K562 (cell line): Measurements from ENCODE around the gene PMEPA1. TPM values are rescaled to one million over a fixed set of nuclear protein-coding genes. Genes with fewer than 3 reads are reported as not detected.

Experiments
- ATAC-seq: fragments of 200-7000 bp; cut with Tn5 transposase; 3 replicates; pipeline ENCODE4 v1.9.1; 2020; ENCODE audit warnings: moderate library complexity
- BruUV-seq: library from RNA; stranded (reverse); fragments of 400-500 nt; replicated peaks from 2 replicates; lab custom pipeline; 2021; lab: Mats Ljungman, UMichigan
- CTCF ChIA-PET: fragments of 300-600 bp; formaldehyde crosslinking; extraction: SDS; loops from one replicate; lab custom pipeline; 2021; ENCODE audit warnings: low intra/inter-chr PET ratio; lab: Yijun Ruan, JAX
- POLR2A ChIA-PET: fragments of 300-600, 350-650 bp; sonication (Branson Sonifier 250); formaldehyde crosslinking; extraction: SDS; loops from one replicate; lab custom pipeline; 2021; ENCODE audit warnings: antibody characterized with exemption, inconsistent platforms; lab: Yijun Ruan, JAX
- DNase-seq, 4 experiments: peaks; one replicate each; pipeline versions ENCODE4 v3.0.0 to v3.0.0-alpha.2; 2011 to 2018; ENCODE audit warnings: low spot score in 3 of 4, mixed read lengths in 3 of 4; ENCODE audit errors: extremely low read depth in 1 of 4
- FAIRE-seq: peaks from 2 replicates; lab custom pipeline; 2011; peaks lifted over from hg19 to GRCh38; lab: Jason Lieb, UNC
- H2AFZ ChIP-seq: 2 replicates; pipeline ENCODE4 v1.6.0; 2011; ENCODE audit warnings: low read depth, low read length, control low read depth, inconsistent platforms
- H3K27ac ChIP-seq: fragments of 200-600 bp; 3 replicates; pipeline ENCODE4 v1.8.0; 2011; ENCODE audit warnings: low read depth, mild to moderate bottlenecking, control low read depth, inconsistent platforms, low read length, moderate library complexity, mixed read lengths; ENCODE audit errors: extremely low read depth
- H3K27me3 ChIP-seq, 2 experiments: fragments of 300-600 bp in 1 of 2; 2 replicates in 1 of 2; 3 replicates in 1 of 2; pipeline versions ENCODE4 v1.6.0 to v1.8.0; 2011; ENCODE audit warnings: inconsistent platforms in 2 of 2, low read length in 2 of 2, mild to moderate bottlenecking in 1 of 2, mixed read lengths in 1 of 2, moderate library complexity in 1 of 2; ENCODE audit not compliant: control insufficient read depth in 2 of 2, insufficient read depth in 2 of 2
- H3K36me3 ChIP-seq: fragments of 300-600 bp; 3 replicates; pipeline ENCODE4 v1.8.0; 2011; ENCODE audit warnings: mild to moderate bottlenecking, low read length, inconsistent platforms; ENCODE audit not compliant: control insufficient read depth, insufficient read depth
- H3K4me1 ChIP-seq, 2 experiments: fragments of 200-600 bp in 1 of 2; replicated peaks in 1 of 2; 2 replicates in 1 of 2; 3 replicates in 1 of 2; pipeline versions ENCODE4 v1.5.1 to v1.8.0; 2011; ENCODE audit warnings: inconsistent platforms in 2 of 2, low read length in 2 of 2, mild to moderate bottlenecking in 1 of 2, mixed read lengths in 1 of 2, moderate library complexity in 1 of 2; ENCODE audit not compliant: control insufficient read depth in 2 of 2, insufficient read depth in 2 of 2
- H3K4me2 ChIP-seq: 2 replicates; pipeline ENCODE4 v1.6.1; 2011; ENCODE audit warnings: low read length, control low read depth, inconsistent platforms, mixed read lengths; ENCODE audit not compliant: insufficient read depth
- H3K4me3 ChIP-seq: fragments of 200-600 bp; sonication (generic), shearing (Covaris generic); 2 replicates; pipeline ENCODE4 v1.5.1; 2016; ENCODE audit warnings: control low read depth, inconsistent platforms
- H3K79me2 ChIP-seq: fragments of 200-600 bp; 3 replicates; pipeline ENCODE4 v1.8.0; 2011; ENCODE audit warnings: low read length, inconsistent platforms; ENCODE audit not compliant: control insufficient read depth, insufficient read depth
- H3K9ac ChIP-seq, 2 experiments: 2 replicates each; pipeline versions ENCODE4 v1.6.0 to v1.6.1; 2011; ENCODE audit warnings: low read depth in 2 of 2, low read length in 2 of 2, control low read depth in 1 of 2, inconsistent platforms in 1 of 2, mild to moderate bottlenecking in 1 of 2, mixed read lengths in 1 of 2; ENCODE audit not compliant: insufficient read depth in 1 of 2
- H3K9me1 ChIP-seq: one replicate; pipeline ENCODE4 v1.6.0; 2011; ENCODE audit warnings: inconsistent platforms, mild to moderate bottlenecking, low read length, moderate library complexity; ENCODE audit not compliant: control insufficient read depth, insufficient read depth
- H3K9me3 ChIP-seq: replicated peaks from 2 replicates; pipeline ENCODE4 v1.5.1; 2011; ENCODE audit warnings: low read depth, low read length, inconsistent platforms; ENCODE audit not compliant: control insufficient read depth, insufficient read depth
- H4K20me1 ChIP-seq: replicated peaks from 2 replicates; pipeline ENCODE4 v1.6.1; 2011; ENCODE audit warnings: low read length, inconsistent platforms, mixed read lengths; ENCODE audit not compliant: control insufficient read depth, insufficient read depth
- HLTF ChIP-seq: fragments of 450-650 bp; IDR thresholded peaks from 2 replicates; pipeline ENCODE4 v1.6.1; 2016
- NR3C1 ChIP-seq: sonication (generic); formaldehyde crosslinking; IDR thresholded peaks from 2 replicates; pipeline ENCODE4 v1.8.1; 2022; ENCODE audit warnings: missing genetic modification reagents
- STAT5A ChIP-seq: IDR thresholded peaks from 2 replicates; pipeline ENCODE4 v1.6.1; 2012; ENCODE audit warnings: low read length, inconsistent platforms, borderline replicate concordance
- TGIF2 ChIP-seq: sonication (generic); formaldehyde crosslinking; IDR thresholded peaks from 2 replicates; pipeline ENCODE4 v1.8.1; 2022; ENCODE audit warnings: mild to moderate bottlenecking, missing genetic modification reagents, moderate library complexity
- ZNF175 ChIP-seq: fragments of 200-800 bp; sonication (Bioruptor generic); IDR thresholded peaks from 2 replicates; pipeline ENCODE4 v1.6.1; 2016; ENCODE audit warnings: low read depth, mild to moderate bottlenecking, missing genetic modification characterization, missing compliant biosample characterization
- ZNF408 ChIP-seq: fragments of 250-450 bp; sonication (Bioruptor Pico); IDR thresholded peaks from 2 replicates; pipeline ENCODE4 v1.4.0; 2020; ENCODE audit warnings: low read depth, mild to moderate bottlenecking, moderate library complexity
- WGBS: fragments of 100-300 bp; shearing (Covaris generic); methylation state at CpG from one replicate; pipeline ENCODE4 v1.1.6; 2016; ENCODE audit warnings: low coverage, mixed read lengths; ENCODE audit not compliant: insufficient coverage; ENCODE audit errors: missing lambda C conversion rate; 5-methylcytosine and 5-hydroxymethylcytosine counted together
- in situ Hi-C: fragments of 300-500 bp; cut with MboI; formaldehyde crosslinking; loops from 4 replicates; pipeline ENCODE4 v1.15.0; 2018; ENCODE audit warnings: inconsistent platforms, mixed read lengths
- intact Hi-C: fragments of 100-400 bp; cut with micrococcal nuclease; formaldehyde crosslinking; loops from 2 replicates; pipeline ENCODE4 v1.14.2; 2022
- polyA plus RNA-seq, 8 experiments: library from polyadenylated mRNA; depleted of rRNA in 4 of 8; stranded (reverse) in 5 of 8; unstranded in 3 of 8; fragments of >200 nt; fragmentation: Nextera tagmentation in 2 of 8; fragmentation: Illumina TruSeq in 1 of 8; extraction: Ambion mirVana in 2 of 8; extraction: Trizol in 1 of 8; gene quantifications; 2 replicates each; pipeline versions ENCODE4 v1.2.1 to v1.2.3, GENCODE V29; 2011 to 2014; ENCODE audit warnings: inconsistent platforms in 1 of 8, missing spikeins in 1 of 8
- total RNA-seq, 7 experiments: library from RNA; depleted of rRNA in 6 of 7; stranded (reverse); fragments of >200 nt in 6 of 7; fragmentation: Illumina TruSeq in 2 of 7; extraction: Trizol in 2 of 7; gene quantifications; 2 replicates each; pipeline versions ENCODE4 v1.2.1 to v1.2.3, GENCODE V29; 2011 to 2021; ENCODE audit warnings: low replicate concordance in 1 of 7
- TF ChIP-seq, protein P1 (sequence below): IDR thresholded peaks from 3 replicates; pipeline ENCODE4 v1.6.1; 2011; ENCODE audit warnings: borderline replicate concordance, mild to moderate bottlenecking; ENCODE audit not compliant: insufficient read length, insufficient read depth
- TF ChIP-seq, protein P2 (sequence below): sonication (generic); formaldehyde crosslinking; IDR thresholded peaks from 2 replicates; pipeline ENCODE4 v1.9.0; 2022; ENCODE audit warnings: mild to moderate bottlenecking, missing genetic modification reagents

The PMEPA1 gene
- total and polyA plus RNA-seq, 9 of the 15 experiments (the other 6 are each of a cell fraction or from before 2014, with no cell fraction given) = 0.16 TPM; not detected in 8

- TF ChIP-seq, protein P1, sequence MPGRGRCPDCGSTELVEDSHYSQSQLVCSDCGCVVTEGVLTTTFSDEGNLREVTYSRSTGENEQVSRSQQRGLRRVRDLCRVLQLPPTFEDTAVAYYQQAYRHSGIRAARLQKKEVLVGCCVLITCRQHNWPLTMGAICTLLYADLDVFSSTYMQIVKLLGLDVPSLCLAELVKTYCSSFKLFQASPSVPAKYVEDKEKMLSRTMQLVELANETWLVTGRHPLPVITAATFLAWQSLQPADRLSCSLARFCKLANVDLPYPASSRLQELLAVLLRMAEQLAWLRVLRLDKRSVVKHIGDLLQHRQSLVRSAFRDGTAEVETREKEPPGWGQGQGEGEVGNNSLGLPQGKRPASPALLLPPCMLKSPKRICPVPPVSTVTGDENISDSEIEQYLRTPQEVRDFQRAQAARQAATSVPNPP = no peak
- TF ChIP-seq TGIF2 (no peak), ZNF175 (CRISPR knock-in tag) (no peak), NR3C1 (CRISPR knock-in tag) (no peak), ZNF408 (CRISPR knock-in tag) (no peak), HLTF (no peak)
Measured at GRCh38 chr20:57736738-57737347, 27.0 kb upstream of the PMEPA1 start (continued).

DNA sequence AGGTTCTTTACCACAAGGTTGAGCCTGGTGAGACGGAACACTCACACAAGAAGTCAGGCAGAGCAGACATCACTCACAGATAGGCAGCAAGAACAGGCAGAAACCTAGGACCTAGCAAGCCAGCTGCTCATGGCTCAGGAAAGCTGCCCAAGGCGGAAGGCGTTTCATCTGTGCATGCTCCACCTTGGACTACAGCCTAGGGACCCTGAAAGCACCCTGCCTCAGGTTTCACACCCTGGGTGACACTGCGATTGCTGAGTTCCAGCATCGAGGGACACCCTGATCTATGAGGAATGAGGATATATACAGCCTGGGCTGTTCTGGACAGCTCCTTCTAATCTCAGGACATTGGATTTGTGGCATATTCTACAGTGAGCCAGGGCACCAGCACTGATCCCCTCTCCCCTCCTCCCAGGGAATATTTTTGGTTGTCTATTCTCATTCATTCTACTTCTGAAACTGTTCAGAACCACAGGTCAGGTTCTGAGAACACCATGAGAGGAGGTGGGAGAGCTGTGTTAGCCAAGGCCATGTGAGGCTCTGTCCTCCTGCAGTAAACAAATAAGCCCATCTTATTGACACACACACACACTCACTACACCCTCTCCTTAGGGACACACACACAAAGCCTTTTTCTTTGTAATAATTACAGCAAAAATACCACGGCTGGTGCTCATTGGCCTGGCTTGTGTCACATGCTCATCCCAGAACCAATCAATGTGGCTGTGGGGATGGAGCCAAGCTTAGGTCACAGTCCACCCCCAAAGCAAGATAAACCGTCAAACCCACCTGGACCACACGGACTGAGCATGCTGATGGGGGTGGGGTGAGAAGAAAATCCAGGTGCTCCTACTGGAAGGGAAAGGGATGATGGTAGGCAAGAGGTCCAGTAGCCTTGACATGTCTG lies 26.3 kb upstream of the PMEPA1 start:
- ChIA-PET CTCF (no interaction called here), POLR2A (interaction anchor here (1.1 kb wide), 1 partner anchor 45 kb away, joined by 3 read pairs; no protein-coding TSS in a partner anchor)
- H3K4me3 ChIP-seq = no peak overlapping the region
- no peak overlapping the region for H2AFZ ChIP-seq
- DNase-seq (no peak), ATAC-seq (no peak), FAIRE-seq (no peak)
- peaks cover 0 to 24% of the 10 kb centered on the region in 2 experiments; a peak in 3 of 5 replicates for H3K27me3 ChIP-seq
- no peak overlapping the region for H3K9ac ChIP-seq
- intact Hi-C loops = no loop called here
- no peak overlapping the region for H3K4me2 ChIP-seq
- no peaks in the 10 kb centered on the region for H4K20me1 ChIP-seq
- no peak for TF ChIP-seq STAT5A
- TF ChIP-seq, protein P2, sequence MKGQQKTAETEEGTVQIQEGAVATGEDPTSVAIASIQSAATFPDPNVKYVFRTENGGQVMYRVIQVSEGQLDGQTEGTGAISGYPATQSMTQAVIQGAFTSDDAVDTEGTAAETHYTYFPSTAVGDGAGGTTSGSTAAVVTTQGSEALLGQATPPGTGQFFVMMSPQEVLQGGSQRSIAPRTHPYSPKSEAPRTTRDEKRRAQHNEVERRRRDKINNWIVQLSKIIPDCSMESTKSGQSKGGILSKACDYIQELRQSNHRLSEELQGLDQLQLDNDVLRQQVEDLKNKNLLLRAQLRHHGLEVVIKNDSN (CRISPR knock-in tag) = 0 out of 2 replicates have a peak, but pooled peaks have one; percentile 8
- H3K9me1 ChIP-seq = no peaks in the 10 kb centered on the region
- H3K27ac ChIP-seq = no peak overlapping the region
- 3% methylated on average over 8 of the region's 8 CpGs for WGBS
- no peaks in the 10 kb centered on the region for H3K79me2 ChIP-seq
- no peaks in the 10 kb centered on the region for H3K9me3 ChIP-seq
- H3K4me1 ChIP-seq = no peaks in the 10 kb centered on the region; a peak in 1 of 5 replicates
- H3K36me3 ChIP-seq = no peaks in the 10 kb centered on the region
- BruUV-seq = no TSS peak
- in situ Hi-C loops = no loop called here
